Loucy (cell line): ENCODE measurements around the gene PRDM5.

Experiments used
- H2AFZ ChIP-seq: fragments of 200-600 bp; sonication (generic); 2 replicates; pipeline ENCODE4 v1.6.0; 2016; ENCODE audit warnings: antibody characterized with exemption, mild to moderate bottlenecking, low read length, moderate library complexity
- H3F3A ChIP-seq: fragments of 200-600 bp; 2 replicates; pipeline ENCODE4 v1.6.0; 2016; ENCODE audit warnings: antibody characterized with exemption, low read depth, mild to moderate bottlenecking
- H3K27me3 ChIP-seq: fragments of 200-600 bp; sonication (generic); 2 replicates; pipeline ENCODE4 v1.6.1; 2014; ENCODE audit warnings: low read length, mild to moderate bottlenecking; ENCODE audit not compliant: insufficient read depth, poor library complexity, severe bottlenecking
- H3K36me3 ChIP-seq: fragments of 200-600 bp; sonication (generic); 2 replicates; pipeline ENCODE4 v1.6.1; 2016; ENCODE audit warnings: low read length; ENCODE audit not compliant: insufficient read depth
- H3K4me1 ChIP-seq: fragments of 200-600 bp; sonication (generic); 2 replicates; pipeline ENCODE4 v1.5.1; 2014; ENCODE audit warnings: low read length, mild to moderate bottlenecking; ENCODE audit not compliant: insufficient read depth, poor library complexity, severe bottlenecking
- H3K4me2 ChIP-seq: fragments of 200-600 bp; sonication (generic); 2 replicates; pipeline ENCODE4 v1.6.0; 2014; ENCODE audit warnings: antibody characterized with exemption, low read length, low read depth, mild to moderate bottlenecking; ENCODE audit not compliant: poor library complexity, severe bottlenecking
- H3K4me3 ChIP-seq: fragments of 200-600 bp; sonication (generic); 2 replicates; pipeline ENCODE4 v1.5.1; 2014; ENCODE audit warnings: low read length, mild to moderate bottlenecking, mixed read lengths; ENCODE audit not compliant: poor library complexity, severe bottlenecking
- H3K79me2 ChIP-seq: fragments of 200-600 bp; sonication (generic); 2 replicates; pipeline ENCODE4 v1.6.1; 2014; ENCODE audit warnings: low read length; ENCODE audit not compliant: insufficient read depth
- H3K9ac ChIP-seq: fragments of 200-600 bp; sonication (generic); 2 replicates; pipeline ENCODE4 v1.6.0; 2014; ENCODE audit warnings: mild to moderate bottlenecking, low read depth, low read length, moderate library complexity; ENCODE audit not compliant: poor library complexity, severe bottlenecking
- H3K9me2 ChIP-seq: fragments of 200-600 bp; sonication (generic); replicated peaks from 2 replicates; pipeline ENCODE4 v1.6.1; 2016; ENCODE audit warnings: low read depth, low read length, mixed read lengths
- H3K9me3 ChIP-seq: fragments of 200-600 bp; sonication (generic); 2 replicates; pipeline ENCODE4 v1.6.1; 2014; ENCODE audit warnings: mild to moderate bottlenecking, antibody characterized with exemption, low read length, low read depth; ENCODE audit not compliant: insufficient read depth
- H4K20me1 ChIP-seq: fragments of 200-600 bp; sonication (generic); 2 replicates; pipeline ENCODE4 v1.6.0; 2014; ENCODE audit warnings: antibody characterized with exemption, low read length, mild to moderate bottlenecking; ENCODE audit not compliant: insufficient read depth, poor library complexity, severe bottlenecking
- CTCF ChIP-seq: fragments of 200-600 bp; sonication (generic); conservative IDR thresholded peaks from 2 replicates; pipeline ENCODE4 v1.5.1; 2014; ENCODE audit warnings: mild to moderate bottlenecking, antibody characterized with exemption, low read length
- EZH2phosphoT487 ChIP-seq: fragments of 200-600 bp; IDR thresholded peaks from 2 replicates; pipeline ENCODE4 v1.6.1; 2018; ENCODE audit warnings: antibody characterized with exemption, mild to moderate bottlenecking, moderate library complexity, borderline replicate concordance

Gene PRDM5

GRCh38 chr4:120921456-120922380, 808 bp downstream of the PRDM5 start:
- Histone ChIP-seq H3K9me2 (no peaks in the 10 kb centered on the region), H3K79me2 (no peaks in the 10 kb centered on the region), H4K20me1 (no peaks in the 10 kb centered on the region), H3K36me3 (no peaks in the 10 kb centered on the region), H3K9ac (no peak overlapping the region), H3K4me3 (no peak overlapping the region), H3K4me2 (no peak overlapping the region), H3K9me3 (no peaks in the 10 kb centered on the region), H3F3A (no peaks in the 10 kb centered on the region), H3K4me1 (no peaks in the 10 kb centered on the region), H2AFZ (no peak overlapping the region), H3K27me3 (no peaks in the 10 kb centered on the region)
- TF ChIP-seq EZH2phosphoT487 (no peak), CTCF (no peak)

- Histone ChIP-seq H2AFZ (no peak overlapping the region), H3K9me3 (no peaks in the 10 kb centered on the region), H3K9ac (no peak overlapping the region), H3K9me2 (no peaks in the 10 kb centered on the region), H3K4me1 (no peaks in the 10 kb centered on the region), H3K27me3 (no peaks in the 10 kb centered on the region), H3F3A (no peaks in the 10 kb centered on the region), H3K4me2 (no peak overlapping the region), H3K79me2 (no peaks in the 10 kb centered on the region), H3K36me3 (no peaks in the 10 kb centered on the region), H3K4me3 (no peak overlapping the region), H4K20me1 (no peaks in the 10 kb centered on the region)
- no peak for TF ChIP-seq CTCF
- TF ChIP-seq EZH2phosphoT487 = no peak
Observed at GRCh38 chr4:120920666-120921065, 1.9 kb downstream of the PRDM5 start.

GRCh38 chr4:120919358-120919757, 3.2 kb downstream of the PRDM5 start:
- Histone ChIP-seq H3K27me3 (no peaks in the 10 kb centered on the region), H3F3A (no peaks in the 10 kb centered on the region), H3K9ac (no peak overlapping the region), H3K4me3 (no peak overlapping the region), H3K4me2 (no peak overlapping the region), H2AFZ (no peak overlapping the region), H3K79me2 (no peaks in the 10 kb centered on the region), H3K4me1 (no peaks in the 10 kb centered on the region), H4K20me1 (no peaks in the 10 kb centered on the region), H3K9me3 (no peaks in the 10 kb centered on the region), H3K9me2 (no peaks in the 10 kb centered on the region), H3K36me3 (no peaks in the 10 kb centered on the region)
- 0 out of 2 replicates have a peak, but pooled peaks have one; percentile 19 for TF ChIP-seq CTCF
- no peak for TF ChIP-seq EZH2phosphoT487
